ENCODE measurements around the gene GABRR2.
A peak's percentile ranks its signal among the peaks of the same experiment; 100 is the strongest.

The GABRR2 gene

DNA sequence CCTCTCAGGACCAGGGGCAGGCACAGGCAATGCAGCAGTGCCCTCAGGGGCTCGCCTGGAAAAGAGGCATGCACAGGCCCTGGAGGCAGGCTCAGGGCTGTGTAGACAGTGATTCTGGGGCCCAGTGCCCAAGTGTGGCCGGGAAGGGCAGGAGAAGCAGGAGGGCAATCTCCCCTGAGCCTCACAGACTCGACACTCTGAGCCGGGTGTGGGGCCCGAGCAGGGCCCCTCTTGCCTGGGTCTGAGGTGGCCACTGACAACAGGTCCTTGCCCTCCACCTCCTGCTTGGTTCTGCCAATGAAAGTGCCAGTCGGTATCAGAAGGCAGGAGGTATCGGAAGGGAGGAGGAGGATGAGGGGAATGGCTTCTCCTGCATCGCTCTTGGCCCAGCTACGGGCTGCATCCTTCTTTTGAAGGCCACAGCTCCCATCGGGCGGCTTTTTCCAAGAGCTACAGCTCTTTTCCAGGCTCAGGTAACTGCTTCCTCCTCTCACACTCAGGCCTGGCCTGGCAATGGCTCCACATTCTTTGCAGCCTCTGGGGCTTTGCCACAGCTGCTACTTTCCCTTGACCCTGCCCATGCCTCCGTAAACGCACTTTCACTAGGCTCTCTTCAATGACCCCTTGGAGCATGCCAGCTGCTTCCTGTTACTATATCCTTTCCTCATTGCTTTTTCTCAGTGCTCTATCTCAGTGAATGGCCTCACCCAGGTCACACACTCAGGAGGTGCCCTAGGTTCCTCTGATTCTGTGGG is 24.5 kb downstream of the GABRR2 start:
- no peak for DNase-seq

DNA sequence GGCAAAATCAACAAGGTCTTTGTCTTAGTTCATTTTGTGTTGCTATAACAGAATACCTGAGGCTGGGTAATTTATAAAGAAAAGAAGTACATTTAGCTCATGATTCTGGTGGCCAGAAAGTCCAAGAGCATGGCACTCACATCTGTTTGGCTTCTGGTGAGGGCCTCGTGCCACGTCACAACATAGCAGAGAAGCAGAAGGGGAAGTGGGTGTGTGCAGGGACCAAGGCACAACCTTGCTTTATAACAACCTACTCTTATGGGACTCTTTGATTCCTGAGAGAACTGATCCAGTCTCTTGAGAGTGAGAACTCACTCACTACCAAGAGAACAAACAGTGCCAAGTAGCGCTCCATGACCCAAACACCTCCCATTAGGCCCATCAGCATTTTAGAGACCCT is 25.4 kb downstream of the GABRR2 start:
- no peak for DNase-seq

DNA sequence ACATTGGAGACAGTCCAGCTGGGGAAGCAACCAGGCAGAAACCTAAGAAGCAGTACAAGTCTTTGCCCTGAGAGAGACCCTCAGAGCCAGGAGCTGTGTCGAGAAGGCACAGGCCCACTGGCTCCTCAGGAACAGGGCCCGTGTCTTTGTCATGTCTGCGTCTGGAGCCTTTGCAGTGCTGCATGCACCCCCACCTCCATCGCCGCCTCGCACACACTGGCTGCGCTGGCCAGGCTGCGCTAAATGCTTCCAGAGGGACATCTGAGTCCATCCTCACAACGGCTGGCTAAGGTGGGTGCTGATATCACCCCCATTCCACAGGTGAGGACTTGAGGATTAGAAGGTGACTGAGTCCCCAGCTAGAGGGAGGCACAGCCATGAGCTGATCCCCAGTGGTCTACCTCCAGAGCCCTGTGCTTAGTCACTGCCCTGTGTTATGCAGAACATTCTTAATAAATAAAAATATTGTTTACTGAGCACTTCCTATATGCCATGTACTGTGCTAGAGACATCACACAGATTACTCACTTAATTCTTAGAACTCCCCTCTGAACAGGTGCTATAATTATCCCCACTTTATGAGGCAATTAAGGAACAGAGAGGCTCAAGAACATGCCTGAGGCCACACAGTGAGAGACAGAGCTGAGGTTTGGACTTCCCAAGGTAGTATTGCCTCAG is 27.6 kb downstream of the GABRR2 start:
- DNase-seq: no peak

DNA sequence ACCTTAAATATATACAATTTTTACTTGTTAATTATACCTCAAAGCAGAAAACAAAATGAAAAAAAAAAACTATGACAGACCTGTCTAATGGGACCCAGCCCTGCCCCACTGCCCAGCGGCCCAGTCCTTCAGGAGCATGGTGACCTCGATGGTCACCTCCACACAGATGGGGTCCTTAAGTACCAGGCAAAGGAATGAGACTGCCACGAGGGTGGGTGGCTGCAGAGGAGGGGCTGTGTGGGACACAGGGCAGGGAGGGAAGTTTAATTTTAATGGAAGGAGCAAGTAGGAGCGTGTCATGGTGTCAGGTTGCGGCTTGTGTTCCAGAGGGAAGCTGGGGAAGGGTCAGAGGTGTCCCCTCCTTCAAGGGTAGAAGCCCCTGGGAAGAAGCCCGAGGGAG is 28.6 kb downstream of the GABRR2 start:
- DNase-seq: no peak

DNA sequence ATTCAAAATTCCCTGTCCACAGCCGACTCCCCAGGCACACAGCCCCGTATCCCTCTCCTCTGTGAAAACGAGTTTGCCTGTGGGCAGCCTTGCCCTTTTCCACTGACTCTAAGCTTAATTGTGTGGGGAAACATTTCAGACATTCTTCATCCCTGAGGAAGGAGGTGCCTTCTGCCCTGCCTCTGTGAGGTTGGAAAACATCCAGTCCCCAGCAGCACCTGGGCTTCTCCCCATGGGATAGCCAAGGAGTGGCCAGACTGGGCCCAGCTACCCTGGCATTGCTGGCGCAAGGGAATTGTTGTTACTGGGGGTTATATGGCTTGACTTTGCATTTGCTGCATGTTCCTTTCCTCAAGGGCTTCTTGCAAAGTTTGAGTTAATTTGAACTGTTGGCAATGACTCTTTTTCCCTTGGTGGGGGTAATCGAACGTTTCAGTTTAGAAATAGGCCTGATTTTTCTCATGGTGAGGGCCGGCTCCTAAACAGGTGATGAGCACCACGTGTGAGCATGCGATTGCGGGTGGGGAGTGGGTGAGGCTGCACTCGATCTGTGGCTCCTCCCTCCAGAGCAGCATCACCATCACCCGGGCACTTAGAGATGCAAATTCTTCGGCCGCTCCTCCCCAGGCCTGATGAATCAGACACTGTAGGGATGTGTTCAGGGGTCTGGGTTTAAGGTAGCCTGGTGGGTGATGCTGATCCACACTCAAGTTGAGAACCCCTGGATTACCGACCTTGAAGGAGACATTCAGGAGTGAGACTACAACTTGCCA is 29.9 kb downstream of the GABRR2 start:
- DNase-seq: no peak

DNA sequence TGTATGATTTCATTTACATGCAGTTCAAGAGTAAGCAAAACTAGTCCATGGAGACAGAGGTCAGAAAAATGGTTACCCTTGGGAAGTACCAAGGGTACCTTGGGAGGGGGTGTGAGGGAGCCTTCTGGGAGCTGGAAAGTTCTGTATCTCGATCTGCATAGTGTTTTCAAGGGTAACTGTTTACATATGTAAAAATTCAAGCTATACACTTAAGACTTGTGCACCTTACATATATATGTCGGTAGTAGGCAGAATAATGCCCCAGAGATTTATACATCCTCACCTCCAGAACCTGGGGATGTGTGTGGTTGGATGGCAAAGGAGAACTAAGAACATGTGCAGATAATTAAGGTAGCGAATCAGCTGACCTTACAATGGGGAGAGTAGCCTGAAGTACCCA is 31.0 kb downstream of the GABRR2 start:
- DNase-seq: no peak

DNA sequence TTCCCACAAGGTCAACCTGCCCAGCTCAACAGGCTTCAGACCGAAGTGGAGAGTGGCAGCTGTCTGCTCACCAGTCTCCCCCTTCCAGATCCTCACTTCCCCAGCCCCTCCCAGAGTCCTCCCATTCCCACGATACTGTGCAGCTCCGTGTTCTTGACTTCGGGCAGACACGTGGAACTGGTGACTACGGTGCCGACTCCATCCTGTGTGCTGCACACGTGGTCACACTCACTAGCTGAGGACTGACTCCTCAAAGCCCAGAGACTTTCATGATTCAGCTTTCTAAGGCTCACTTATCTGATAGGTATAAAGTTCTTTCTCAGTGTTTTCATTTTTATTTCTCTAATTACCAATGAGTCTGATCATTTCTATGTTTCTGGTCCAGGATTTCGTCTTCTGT is 32.4 kb downstream of the GABRR2 start:
- DNase-seq: no peak

DNA sequence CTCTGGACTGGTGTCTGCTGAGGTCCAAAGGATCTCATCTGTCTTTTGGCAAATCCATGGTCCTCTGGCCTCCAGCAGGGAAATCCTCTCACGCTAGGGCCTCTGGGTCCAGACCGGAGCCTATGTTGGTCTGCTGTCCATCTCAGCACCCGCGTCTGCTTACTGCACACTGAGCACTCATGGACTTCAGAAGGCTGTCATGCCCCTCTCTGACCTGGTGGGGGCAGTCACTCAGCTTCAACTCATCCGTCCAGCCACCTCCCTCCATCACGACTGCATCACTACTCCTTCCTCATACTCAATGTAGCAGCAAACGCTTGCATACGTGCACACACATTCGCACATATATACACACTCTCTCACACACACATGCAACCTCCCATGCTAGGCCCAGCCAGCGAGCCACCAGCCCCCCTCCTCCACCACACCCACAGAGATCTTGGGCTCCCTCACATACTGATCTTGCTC is 33.3 kb downstream of the GABRR2 start:
- DNase-seq: peak; percentile 60

DNA sequence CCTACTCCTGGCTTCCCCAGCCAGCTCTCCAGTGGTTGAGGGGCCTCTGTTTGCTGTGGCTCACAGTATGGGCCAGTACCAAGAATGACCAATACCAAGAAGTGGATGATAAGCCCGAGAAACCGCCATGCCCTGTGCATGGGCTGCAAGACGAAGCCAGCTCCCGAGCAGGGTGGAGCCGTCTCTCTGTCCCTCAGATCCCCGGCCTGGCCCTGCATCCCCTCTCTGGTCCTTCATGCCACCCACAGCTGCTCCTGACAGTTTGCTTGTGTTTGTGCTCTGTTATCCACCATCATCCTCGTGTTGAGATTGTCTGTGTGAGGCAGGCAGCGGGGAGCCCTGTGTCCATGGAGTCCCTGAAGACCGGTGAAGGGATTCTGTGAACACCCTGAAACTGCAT is 36.1 kb downstream of the GABRR2 start:
- no peak for DNase-seq

DNA sequence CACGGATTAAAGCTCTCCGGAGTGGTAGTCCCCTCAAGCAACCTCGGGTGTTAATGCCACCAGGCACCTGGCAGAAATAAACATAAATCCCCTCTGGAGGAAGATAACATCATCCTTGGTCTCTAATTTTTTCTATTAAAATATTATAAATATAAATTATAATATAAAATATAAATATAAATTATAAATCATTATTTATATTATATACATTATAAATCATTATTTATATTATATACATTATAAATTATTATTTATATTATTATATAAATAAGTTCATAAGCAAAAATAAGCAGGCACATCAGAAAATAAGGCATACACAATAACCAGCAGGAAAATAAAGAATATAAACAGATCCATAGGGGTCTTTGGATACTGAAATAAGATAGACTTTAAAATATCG is 39.2 kb downstream of the GABRR2 start:
- DNase-seq: no peak

DNA sequence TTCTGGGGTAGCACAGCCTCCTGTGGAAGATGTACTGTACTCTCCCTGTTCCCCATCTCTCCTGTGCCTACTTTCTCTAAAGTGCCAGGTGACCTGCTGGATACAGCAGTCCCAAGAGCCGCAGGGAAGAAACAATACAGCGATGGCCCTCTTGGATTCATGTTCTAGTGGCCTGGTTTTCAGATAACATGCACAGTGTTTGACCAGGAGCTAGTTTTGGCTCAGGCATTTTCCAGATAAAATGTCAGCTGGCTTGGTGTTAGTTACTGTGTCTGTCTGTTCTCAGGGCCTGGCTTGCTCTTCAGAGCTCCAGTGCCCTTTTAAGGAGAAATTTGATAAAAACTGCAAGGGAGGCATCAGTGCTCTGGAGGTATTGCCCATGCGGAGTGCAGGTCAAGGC is 41.3 kb downstream of the GABRR2 start:
- no peak for DNase-seq

DNA sequence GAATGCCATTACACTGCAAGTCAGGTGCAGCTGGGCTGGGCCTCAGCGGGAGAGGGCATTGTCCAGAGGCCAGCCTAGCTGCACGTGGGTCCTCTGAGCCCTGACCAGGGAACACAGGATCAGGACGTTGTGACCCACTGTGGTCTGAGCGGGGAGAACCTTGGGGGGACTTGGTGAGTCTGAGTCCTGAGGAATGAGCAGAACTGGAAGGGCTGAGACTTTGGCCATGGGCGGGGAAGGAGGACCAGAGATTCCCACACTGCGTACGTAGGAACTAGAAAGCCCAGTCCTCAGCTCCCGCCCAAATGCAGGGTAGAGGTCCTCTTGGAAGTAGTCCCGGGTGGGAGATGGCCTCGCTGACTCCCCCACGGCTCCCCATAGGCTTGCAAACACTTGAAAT is 42.5 kb downstream of the GABRR2 start:
- no peak for DNase-seq

DNA sequence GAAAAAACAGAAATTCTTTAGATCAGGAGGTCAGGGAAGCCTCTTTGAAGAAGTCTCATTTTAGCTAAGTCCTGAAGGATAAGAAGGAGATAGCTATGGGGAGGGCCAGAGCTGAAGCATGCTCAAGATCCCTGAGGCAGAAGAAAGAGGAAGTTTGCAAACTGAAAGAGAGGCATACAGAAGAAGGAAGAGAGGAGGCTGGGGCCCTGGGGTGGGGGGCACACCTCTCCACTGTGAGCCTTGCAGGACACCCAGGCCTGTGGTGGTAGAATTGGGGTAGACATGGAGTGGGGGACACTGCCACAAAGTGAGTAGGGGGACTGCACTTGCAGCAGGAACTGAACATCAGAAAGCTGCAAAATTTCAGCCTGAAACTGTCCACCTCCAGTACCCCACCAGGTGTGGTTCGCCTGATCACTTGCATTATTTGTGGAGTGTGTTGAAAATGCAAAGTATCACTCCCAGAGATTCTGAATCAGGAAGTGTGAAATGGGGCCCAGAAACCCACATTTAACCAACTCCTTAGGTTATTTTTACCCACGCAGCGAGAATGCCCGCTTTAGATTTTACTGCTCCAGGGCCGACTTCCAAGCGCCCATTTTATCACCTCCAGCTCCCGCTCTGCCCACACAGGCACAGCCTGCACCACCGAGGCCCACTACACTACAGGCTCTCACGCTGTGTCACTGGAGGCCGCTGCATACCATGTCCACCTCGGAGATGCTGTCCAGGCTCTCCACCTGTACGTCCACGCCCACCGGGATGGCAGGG is 44.0 kb downstream of the GABRR2 start:
- DNase-seq: no peak

DNA sequence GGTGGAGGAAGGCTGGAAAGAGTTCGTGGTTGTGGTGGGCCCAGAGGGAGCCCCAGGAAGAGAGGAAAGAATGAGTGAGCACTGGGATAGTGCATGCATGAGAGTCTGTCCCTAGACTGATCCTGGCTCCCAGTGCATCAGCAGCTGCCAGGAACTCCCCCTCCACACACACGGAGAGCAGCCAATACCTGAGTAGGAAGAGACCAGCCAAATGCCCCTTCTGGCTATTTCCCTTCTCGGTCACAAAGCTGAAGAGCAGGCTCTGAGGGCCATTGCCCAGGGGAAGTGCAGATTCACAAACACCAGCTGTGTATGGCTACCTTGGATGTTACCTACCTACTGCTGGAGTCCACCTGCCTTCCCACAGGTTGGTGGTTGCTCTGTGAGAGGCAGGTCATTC is 45.1 kb downstream of the GABRR2 start:
- DNase-seq: no peak

DNA sequence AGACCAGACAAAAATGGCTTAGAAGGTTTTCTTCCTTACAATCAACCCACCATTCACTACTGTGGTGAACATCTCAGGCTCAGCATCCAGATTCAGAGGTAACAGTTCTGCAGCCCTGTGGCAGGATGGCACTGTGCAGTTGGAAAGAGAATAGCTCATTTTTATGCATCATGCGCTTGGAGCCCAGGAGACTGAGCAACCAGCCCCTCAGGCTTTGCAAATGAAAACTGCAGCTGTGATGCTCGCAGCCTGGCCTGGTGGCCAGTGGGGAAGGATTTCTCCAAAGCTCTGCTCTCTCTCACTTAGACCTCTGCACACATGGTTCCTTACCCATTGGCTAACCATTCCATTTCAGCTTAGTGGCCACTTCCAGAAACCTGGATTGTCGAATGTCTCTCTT is 45.8 kb downstream of the GABRR2 start:
- DNase-seq: no peak

DNA sequence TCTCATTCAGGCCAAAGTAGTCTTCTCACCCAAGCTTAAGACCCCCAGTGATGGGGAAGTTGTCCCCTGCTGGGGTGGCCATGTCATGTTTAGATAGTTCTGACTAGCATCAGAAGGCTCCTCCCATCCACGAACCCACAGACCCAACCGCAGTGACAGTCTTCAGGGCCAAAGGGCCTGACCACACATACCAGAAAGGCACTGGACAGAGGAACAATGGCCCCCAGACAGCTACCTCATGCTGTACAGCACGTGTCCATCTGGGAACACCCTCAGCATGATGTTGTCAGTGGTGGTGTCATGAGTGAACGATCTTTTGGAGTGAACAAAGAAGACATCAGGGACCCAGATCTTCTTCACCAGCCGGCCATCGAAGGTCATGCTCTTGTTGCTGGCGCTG is 46.3 kb downstream of the GABRR2 start:
- no peak for DNase-seq

DNA sequence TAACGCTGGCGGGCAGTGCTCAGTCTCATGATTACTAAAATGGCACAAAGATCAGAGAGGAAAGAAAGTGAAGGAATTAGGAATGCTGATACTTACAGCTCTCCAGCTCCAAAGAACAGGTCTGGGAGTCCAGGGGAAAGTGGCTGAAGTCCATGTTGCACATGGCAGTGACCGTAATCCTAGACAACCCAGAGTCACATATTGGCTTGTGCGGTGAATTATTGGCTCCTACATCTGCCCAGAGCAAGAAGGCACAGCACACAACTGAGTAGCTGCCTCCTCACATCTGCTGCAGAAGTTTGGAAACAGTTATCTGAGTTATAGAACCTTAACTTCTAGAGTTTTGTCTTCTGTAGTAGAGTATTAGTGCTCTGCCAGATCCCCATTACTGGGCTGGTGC is 47.2 kb downstream of the GABRR2 start:
- no peak for DNase-seq

DNA sequence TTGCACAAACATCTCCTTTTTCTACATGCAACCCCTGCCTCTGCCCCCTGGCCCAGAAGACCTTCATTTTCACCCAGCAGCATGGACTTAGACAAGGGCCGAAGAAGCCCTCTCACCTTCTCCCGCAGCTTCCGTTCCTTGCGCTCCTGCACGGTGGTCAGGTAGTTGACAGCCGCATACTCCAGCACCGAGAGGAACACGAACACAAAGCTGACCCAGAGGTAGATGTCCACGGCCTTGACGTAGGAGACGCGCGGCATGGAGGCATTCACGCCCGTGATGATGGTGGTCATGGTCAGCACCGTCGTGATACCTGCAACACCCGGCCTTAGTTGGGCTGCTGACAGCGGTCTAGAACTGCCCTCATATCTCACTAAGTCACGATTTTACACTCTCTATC is 50.8 kb downstream of the GABRR2 start:
- DNase-seq: no peak

DNA sequence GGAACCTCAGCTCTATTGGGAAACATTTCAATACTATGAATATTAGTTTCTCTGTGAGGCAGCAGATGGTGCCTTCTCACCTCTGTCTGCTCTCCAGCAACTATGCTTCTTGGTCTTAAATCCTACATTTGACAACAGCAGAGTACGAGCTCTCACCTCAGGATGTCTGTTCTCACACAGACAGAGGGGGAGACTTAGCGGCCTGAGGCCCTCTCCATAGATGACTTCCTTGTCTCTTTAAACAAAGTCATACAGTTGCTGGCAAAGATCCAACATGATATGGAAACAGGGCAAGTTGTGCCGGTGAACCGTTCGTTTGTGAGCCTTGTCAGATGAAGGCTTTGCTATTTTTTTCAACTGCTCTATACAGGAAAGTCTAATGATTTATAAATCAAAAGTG is 54.3 kb downstream of the GABRR2 start:
- no peak for DNase-seq

DNA sequence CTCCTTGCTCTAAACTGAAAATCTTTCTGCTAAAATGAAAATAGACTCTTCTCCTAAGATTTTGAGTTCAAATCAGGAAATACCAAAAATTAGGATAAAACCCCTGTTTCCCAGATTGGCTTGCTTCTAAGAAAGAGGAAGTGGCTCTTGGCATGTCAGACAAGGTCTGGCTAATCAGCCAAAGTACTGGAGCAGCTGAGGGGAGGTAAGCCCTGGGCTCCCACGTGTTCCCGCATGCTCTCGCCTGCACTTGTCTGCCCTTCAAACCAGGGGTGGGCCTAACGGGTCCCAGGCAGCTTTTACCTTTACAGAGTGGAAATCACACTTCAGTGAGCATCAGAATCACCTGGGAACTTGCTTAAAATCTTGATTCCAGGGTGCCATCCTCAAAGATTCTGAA is 54.8 kb downstream of the GABRR2 start:
- no peak for DNase-seq

DNA sequence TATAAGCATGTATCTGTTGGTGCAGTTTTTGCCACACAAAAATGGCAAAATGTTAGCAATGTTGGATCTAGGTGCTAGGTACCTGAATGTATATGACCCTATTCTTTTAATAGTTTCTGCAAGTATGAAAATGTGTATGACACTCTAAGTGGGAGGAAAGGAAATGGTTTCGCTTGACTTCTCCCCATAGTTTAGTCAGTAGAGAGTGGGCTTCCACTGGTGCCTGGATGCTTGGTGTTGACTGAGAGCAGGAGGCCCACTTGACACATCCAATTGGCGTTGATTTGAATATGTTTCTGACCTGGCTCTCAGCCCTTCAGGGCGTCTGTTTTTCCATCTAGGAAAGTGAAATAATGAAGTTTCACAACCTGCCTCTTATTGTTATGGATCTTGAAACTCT is 56.2 kb downstream of the GABRR2 start:
- no peak for DNase-seq

DNA sequence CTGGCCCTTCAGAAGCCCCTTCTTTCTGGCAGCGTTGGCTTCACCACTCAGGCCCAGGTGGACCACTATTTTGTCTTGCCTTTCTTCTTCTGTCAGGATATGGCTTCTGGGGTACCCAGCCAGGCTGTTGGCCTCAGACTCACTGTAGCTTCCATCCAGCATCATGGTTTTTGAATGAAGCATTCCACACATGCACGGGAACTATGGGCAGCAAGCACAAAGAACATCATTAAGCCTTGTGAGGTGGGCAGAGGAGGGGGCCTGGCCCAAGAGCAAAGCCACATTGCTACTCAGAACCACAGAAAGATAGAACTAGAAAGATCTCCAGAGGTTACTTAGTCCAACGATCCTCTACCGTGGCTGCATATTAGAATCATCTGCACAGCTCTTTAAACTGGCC is 57.3 kb downstream of the GABRR2 start:
- DNase-seq: no peak

DNA sequence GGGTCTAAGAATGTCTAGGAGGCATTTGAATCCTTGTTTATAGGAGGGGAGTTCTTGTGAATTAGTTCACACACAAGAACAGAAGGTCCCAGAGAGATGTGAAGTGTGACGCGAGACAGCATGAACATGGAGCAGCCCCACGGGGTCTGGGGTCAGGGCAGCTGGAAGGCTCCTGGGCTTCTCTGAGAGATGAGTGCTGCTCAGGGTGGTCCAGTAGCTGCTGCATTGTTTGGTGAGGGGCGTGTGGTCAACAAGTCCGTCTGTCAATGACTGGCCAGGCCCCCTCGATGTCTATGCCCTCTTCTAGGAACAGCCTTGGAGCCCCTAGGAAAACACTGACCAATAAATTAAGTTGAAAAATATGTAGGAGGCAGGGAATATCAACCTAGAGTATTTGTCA is 57.8 kb downstream of the GABRR2 start:
- DNase-seq: no peak

Data from stimulated activated CD4-positive, alpha-beta T cell treated with anti-CD3 and anti-CD28 coated beads, Interleukin-15, amount 100 ng/mL, for 24 hours (primary cell).